PC-9 (cell line): ENCODE results near the gene ATP6V0B. TPM values are rescaled to one million over a fixed set of nuclear protein-coding genes. Genes with fewer than 3 reads are reported as not detected.

Source experiments
- BruUV-seq: library from RNA; stranded (reverse); fragments of 400-500 nt; replicated peaks from 2 replicates; lab custom pipeline; 2021; lab: Mats Ljungman, UMichigan
- CTCF ChIA-PET: fragments of 300-600 bp; sonication (Branson Sonifier 250); formaldehyde crosslinking; loops from one replicate; lab custom pipeline; 2022; ENCODE audit warnings: antibody characterized with exemption; lab: Charles Lee
- POLR2A ChIA-PET: fragments of 300-600 bp; sonication (Branson Sonifier 250); formaldehyde crosslinking; loops from one replicate; lab custom pipeline; 2022; ENCODE audit warnings: antibody characterized with exemption; ENCODE audit not compliant: unreplicated experiment; lab: Charles Lee
- DNase-seq, 2 experiments: peaks; one replicate each; pipeline versions ENCODE4 v3.0.0 to v3.0.0-alpha.2; 2015 to 2022; ENCODE audit warnings: mixed read lengths in 1 of 2
- H2AFZ ChIP-seq: fragments of 200-600 bp; sonication (generic); 2 replicates; pipeline ENCODE4 v1.8.1; 2017; ENCODE audit warnings: antibody characterized with exemption
- H3F3A ChIP-seq: fragments of 200-600 bp; sonication (generic); 2 replicates; pipeline ENCODE4 v1.8.1; 2017; ENCODE audit warnings: antibody characterized with exemption, mild to moderate bottlenecking, low read depth; ENCODE audit not compliant: insufficient read depth
- H3K27ac ChIP-seq: fragments of 200-600 bp; sonication (generic); 2 replicates; pipeline ENCODE4 v1.6.1; 2016; ENCODE audit warnings: mixed run types
- H3K27me3 ChIP-seq: fragments of 200-600 bp; sonication (generic); 2 replicates; pipeline ENCODE4 v1.6.1; 2016; ENCODE audit warnings: low read depth, mixed run types; ENCODE audit not compliant: insufficient read depth
- H3K36me3 ChIP-seq: fragments of 200-600 bp; sonication (generic); 2 replicates; pipeline ENCODE4 v1.6.1; 2016; ENCODE audit warnings: low read depth, mixed run types
- H3K4me1 ChIP-seq: fragments of 200-600 bp; sonication (generic); replicated peaks from 2 replicates; pipeline ENCODE4 v1.6.1; 2016; ENCODE audit warnings: mixed run types; ENCODE audit not compliant: insufficient read depth
- H3K4me2 ChIP-seq: fragments of 200-600 bp; sonication (generic); 2 replicates; pipeline ENCODE4 v1.6.1; 2017; ENCODE audit warnings: mixed run types
- H3K4me3 ChIP-seq: fragments of 200-600 bp; sonication (generic); 2 replicates; pipeline ENCODE4 v1.6.1; 2016; ENCODE audit warnings: mixed run types
- H3K79me2 ChIP-seq: fragments of 200-600 bp; sonication (generic); 2 replicates; pipeline ENCODE4 v1.6.1; 2017; ENCODE audit warnings: low read depth, mixed run types
- H3K9me2 ChIP-seq: fragments of 200-600 bp; sonication (generic); 2 replicates; pipeline ENCODE4 v1.8.1; 2017; ENCODE audit warnings: mild to moderate bottlenecking; ENCODE audit not compliant: insufficient read depth
- H3K9me3 ChIP-seq: fragments of 200-600 bp; sonication (generic); 2 replicates; pipeline ENCODE4 v1.8.1; 2016; ENCODE audit warnings: low read depth; ENCODE audit not compliant: insufficient read depth
- H4K20me1 ChIP-seq: fragments of 200-600 bp; sonication (generic); 2 replicates; pipeline ENCODE4 v1.8.1; 2017; ENCODE audit not compliant: insufficient read depth
- EZH2 ChIP-seq: fragments of 200-600 bp; sonication (generic); IDR thresholded peaks from 2 replicates; pipeline ENCODE4 v1.8.0; 2017; ENCODE audit warnings: antibody characterized with exemption, low read depth
- intact Hi-C: fragments of 100-400 bp; cut with micrococcal nuclease; formaldehyde crosslinking; loops from one replicate; pipeline ENCODE4 v1.10.0; 2022; ENCODE audit not compliant: unreplicated experiment
- total RNA-seq: library from RNA; stranded (reverse); gene quantifications from 2 replicates; pipeline ENCODE4 v1.2.3, GENCODE V29; 2021
- TF ChIP-seq, protein P1 (sequence below): fragments of 200-600 bp; sonication (generic); conservative IDR thresholded peaks from 2 replicates; pipeline ENCODE4 v1.6.1; 2017; ENCODE audit warnings: mixed run types, antibody characterized with exemption, mild to moderate bottlenecking, moderate library complexity

Gene ATP6V0B
- total RNA-seq, 1 experiment from 2014 or later = 125 TPM

DNA sequence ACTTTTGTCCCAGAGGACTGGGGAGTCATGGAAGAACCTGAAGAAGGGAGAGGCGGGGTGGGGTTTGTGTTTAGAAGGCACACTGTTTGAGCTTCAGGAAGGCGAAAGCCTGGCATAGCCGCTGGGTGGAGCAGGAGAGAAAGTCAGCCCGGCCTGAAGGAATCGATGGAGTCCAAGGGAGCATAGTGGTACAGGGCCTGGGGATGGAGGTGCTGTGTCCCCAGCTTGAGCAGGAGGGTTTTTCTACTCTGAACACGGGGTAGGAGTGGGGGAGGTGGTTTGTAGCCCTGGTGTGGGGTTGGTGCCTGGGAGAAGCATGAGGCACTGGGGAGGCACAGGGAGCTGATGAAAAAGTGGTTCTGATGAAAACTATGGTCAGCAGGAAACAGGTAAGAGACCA lies 12.0 kb downstream of the ATP6V0B start:
- H3K27ac ChIP-seq = no peak overlapping the region
- ChIA-PET CTCF (no interaction called here), POLR2A (no interaction called here)
- no peaks in the 10 kb centered on the region for H3K9me3 ChIP-seq
- H2AFZ ChIP-seq = no peak overlapping the region
- intact Hi-C loops = no loop called here
- H3K4me1 ChIP-seq = peaks cover 14% of the 10 kb centered on the region
- H3K4me3 ChIP-seq = no peak overlapping the region
- no peak for TF ChIP-seq EZH2
- TF ChIP-seq, protein P1, sequence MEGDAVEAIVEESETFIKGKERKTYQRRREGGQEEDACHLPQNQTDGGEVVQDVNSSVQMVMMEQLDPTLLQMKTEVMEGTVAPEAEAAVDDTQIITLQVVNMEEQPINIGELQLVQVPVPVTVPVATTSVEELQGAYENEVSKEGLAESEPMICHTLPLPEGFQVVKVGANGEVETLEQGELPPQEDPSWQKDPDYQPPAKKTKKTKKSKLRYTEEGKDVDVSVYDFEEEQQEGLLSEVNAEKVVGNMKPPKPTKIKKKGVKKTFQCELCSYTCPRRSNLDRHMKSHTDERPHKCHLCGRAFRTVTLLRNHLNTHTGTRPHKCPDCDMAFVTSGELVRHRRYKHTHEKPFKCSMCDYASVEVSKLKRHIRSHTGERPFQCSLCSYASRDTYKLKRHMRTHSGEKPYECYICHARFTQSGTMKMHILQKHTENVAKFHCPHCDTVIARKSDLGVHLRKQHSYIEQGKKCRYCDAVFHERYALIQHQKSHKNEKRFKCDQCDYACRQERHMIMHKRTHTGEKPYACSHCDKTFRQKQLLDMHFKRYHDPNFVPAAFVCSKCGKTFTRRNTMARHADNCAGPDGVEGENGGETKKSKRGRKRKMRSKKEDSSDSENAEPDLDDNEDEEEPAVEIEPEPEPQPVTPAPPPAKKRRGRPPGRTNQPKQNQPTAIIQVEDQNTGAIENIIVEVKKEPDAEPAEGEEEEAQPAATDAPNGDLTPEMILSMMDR = no peak
- H3K4me2 ChIP-seq = no peak overlapping the region
- H4K20me1 ChIP-seq = peaks cover 3% of the 10 kb centered on the region; the same call in 1 of the 2 replicates
- no peak for DNase-seq
- H3K36me3 ChIP-seq = peaks cover 12% of the 10 kb centered on the region; the same call in 1 of the 2 replicates
- no peaks in the 10 kb centered on the region for H3K9me2 ChIP-seq
- peaks cover 9% of the 10 kb centered on the region; the same call in 1 of the 2 replicates for H3K79me2 ChIP-seq
- H3K27me3 ChIP-seq = no peaks in the 10 kb centered on the region
- BruUV-seq = no TSS peak
- peaks cover 35% of the 10 kb centered on the region for H3F3A ChIP-seq

DNA sequence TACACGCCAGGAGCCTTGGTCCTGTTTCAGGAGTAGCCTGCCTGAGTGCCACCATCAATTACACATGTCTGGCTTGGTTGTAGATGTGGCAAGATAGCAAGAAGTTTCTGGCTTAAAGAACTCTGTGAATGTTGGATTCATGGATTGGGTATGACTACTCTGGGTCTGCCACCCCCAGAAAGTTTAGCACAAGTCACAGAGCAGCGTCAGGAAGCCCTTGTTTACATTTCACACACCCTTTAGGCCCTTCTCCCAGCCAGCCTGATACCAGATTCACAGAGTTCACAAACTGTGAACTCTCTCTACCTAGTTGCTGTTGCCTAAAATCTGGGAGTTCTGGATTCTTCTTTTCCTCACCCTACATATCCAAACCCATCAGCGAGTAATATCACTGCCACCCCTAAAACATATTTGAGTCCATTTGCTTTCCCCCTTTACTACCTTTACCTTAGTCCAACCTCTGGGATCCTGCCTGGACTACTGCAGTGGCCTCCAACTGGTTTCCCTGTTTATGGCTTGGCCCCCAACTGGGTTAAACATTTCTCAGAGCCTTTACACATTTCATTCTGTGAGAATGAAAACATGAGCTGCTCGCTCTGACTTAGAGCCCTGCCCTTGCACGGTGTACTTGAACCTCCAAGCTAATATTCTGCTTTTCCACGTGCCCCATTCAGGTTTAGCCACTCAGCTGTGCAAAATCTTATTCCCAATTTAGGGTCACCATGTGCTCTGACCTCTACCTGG lies 12.6 kb downstream of the ATP6V0B start:
- Histone ChIP-seq H3K4me3 (no peak overlapping the region), H3K27ac (0 out of 2 replicates have a peak overlapping the region, but pooled peaks have one; percentile 10), H3K4me2 (no peak overlapping the region), H2AFZ (no peak overlapping the region), H3K36me3 (peaks cover 12% of the 10 kb centered on the region; the same call in 1 of the 2 replicates), H3K9me3 (no peaks in the 10 kb centered on the region), H4K20me1 (peaks cover under 1% of the 10 kb centered on the region; the same call in 1 of the 2 replicates), H3K79me2 (peaks cover 3% of the 10 kb centered on the region; the same call in 1 of the 2 replicates), H3K27me3 (no peaks in the 10 kb centered on the region), H3F3A (peaks cover 41% of the 10 kb centered on the region), H3K9me2 (no peaks in the 10 kb centered on the region), H3K4me1 (peaks cover 18% of the 10 kb centered on the region)
- intact Hi-C loops = no loop called here
- peak in 1 of 2 experiments; percentile 2 for DNase-seq
- CTCF ChIA-PET = no interaction called here
- no TSS peak for BruUV-seq
- TF ChIP-seq EZH2 = no peak
- TF ChIP-seq, protein P1 = no peak
- POLR2A ChIA-PET = interaction anchor here (0.6 kb wide), 1 partner anchor 563 kb away, joined by 6 read pairs; no protein-coding TSS in a partner anchor

DNA sequence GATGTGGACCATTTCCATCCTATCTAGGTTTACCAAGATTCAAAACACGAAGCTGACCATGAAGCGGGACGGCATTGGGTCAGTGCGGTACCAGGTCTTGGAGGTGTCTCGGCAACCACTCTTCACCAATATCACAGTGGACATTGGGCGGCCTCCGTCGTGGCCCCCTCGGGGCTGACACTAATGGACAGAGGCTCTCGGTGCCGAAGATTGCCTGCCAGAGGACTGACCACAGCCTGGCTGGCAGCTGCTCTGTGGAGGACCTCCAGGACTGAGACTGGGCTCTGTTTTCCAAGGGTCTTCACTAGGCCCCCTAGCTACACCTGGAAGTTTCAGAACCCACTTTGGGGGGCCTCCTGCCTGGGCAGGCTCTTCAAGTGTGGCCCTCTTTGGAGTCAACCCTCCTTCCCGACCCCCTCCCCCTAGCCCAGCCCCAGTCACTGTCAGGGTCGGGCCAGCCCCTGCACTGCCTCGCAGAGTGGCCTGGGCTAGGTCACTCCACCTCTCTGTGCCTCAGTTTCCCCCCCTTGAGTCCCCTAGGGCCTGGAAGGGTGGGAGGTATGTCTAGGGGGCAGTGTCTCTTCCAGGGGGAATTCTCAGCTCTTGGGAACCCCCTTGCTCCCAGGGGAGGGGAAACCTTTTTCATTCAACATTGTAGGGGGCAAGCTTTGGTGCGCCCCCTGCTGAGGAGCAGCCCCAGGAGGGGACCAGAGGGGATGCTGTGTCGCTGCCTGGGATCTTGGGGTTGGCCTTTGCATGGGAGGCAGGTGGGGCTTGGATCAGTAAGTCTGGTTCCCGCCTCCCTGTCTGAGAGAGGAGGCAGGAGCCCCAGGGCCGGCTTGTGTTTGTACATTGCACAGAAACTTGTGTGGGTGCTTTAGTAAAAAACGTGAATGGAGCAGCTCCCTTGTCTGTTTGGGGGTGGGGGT lies 15.8 kb downstream of the ATP6V0B start:
- Histone ChIP-seq H4K20me1 (no peaks in the 10 kb centered on the region; the same call in 1 of the 2 replicates), H2AFZ (peak overlapping the region; percentile 75), H3K9me3 (no peaks in the 10 kb centered on the region), H3K4me3 (peak overlapping the region; percentile 59), H3K9me2 (no peaks in the 10 kb centered on the region), H3K36me3 (peaks cover 10% of the 10 kb centered on the region; the same call in 1 of the 2 replicates), H3K4me2 (peak overlapping the region; percentile 97), H3K27me3 (no peaks in the 10 kb centered on the region), H3K27ac (peak overlapping the region; percentile 86), H3F3A (peaks cover 69% of the 10 kb centered on the region), H3K4me1 (peaks cover 25% of the 10 kb centered on the region), H3K79me2 (no peaks in the 10 kb centered on the region)
- ChIA-PET POLR2A (interaction anchor here (0.6 kb wide), 1 partner anchor 34 kb away, joined by 3 read pairs; no protein-coding TSS in a partner anchor), CTCF (interaction anchor here (0.9 kb wide), 1 partner anchor 15 kb away, joined by 3 read pairs; no protein-coding TSS in a partner anchor)
- TF ChIP-seq, protein P1 = no peak
- TF ChIP-seq EZH2 = no peak
- intact Hi-C loops = loop anchor here (1.0 to 5.0 kb wide), 4 partner anchors 10 to 228 kb away; partner anchors contain the start of genes IPO13 and SLC6A9
- no TSS peak for BruUV-seq
- no peak for DNase-seq
